ENCODE measurements around the gene GNG10. TPM values are rescaled to one million over a fixed set of nuclear protein-coding genes. Genes with fewer than 3 reads are reported as not detected.

The GNG10 gene
- total RNA-seq (2022; extraction: Qiagen RNA extraction), result 65.3 to 70.9 TPM (median 67.7 TPM) in 5 replicates

DNA sequence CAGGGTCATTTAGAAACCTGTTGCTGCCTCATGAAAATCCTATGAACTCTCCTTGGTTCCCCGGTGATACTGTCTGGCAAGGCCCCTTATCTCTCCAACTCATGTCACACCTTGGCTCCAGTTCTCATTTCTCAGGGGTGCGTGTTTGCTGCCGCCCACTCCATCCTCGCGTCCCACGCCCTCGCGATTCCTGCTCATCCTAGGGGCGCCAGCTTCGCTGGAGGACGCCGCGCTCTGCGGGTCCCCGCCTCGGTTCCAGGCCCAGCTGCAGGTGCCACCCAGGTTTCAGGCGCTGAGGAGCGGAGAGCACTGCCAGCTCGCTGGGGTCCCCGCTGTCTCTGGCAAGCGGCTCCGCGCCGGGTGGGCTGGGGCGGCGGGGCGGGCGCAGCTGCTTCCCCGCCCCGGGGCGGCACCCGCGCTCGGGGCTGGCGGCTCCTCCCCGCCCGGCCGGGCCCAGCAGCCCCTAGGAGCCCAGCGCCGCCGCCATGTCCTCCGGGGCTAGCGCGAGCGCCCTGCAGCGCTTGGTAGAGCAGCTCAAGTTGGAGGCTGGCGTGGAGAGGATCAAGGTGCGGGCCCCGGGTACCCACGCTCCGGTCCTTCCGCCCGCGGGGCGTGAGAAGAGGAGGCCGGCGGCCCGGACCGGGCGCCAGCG lies at the start of gene GNG10:
TSS of gene GNG10 (plus strand) at position 456 of the 652 bp plus-strand sequence. CDS start at position 486, 30 bp downstream.

DNA sequence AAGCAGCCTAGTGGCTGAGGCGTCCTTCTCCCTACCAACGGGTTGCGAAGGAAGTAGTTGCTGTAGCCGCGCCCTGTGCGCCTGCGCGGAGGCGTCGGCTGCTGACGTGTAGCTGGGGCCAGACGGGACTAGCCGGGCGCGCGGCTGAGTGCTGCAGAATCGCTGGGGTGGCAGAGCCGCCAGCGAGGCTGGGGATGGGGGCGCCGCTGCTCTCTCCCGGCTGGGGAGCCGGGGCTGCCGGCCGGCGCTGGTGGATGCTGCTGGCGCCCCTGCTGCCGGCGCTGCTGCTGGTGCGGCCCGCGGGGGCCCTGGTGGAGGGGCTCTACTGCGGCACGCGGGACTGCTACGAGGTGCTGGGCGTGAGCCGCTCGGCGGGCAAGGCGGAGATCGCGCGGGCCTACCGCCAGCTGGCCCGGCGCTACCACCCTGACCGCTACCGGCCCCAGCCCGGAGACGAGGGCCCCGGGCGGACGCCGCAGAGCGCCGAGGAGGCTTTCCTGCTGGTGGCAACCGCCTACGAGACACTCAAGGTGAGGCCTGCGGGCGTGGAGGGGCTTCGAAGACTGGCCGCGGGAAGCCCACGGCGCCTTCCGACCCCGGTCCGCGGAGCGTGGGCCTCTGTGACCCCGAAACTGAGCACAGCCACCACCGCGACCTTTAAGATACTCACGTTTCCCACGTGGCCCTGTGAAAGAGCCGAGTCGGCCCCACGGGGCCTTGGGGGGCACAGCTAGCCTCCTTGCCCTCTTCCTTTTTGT lies 30.0 kb upstream of the GNG10 start, which contains the start of gene DNAJC25:
TSS of gene DNAJC25 (plus strand) at position 121 of the 758 bp plus-strand sequence. CDS start at position 195, 74 bp downstream.

Other genes with a start within 250 kb of the GNG10 start
- gene ECPAS, start 177.2 kb upstream of the GNG10 start, total RNA-seq (2022; extraction: Qiagen RNA extraction), result 34.9 to 51.1 TPM (median 36.3 TPM) in 5 replicates
- 0.31 to 1.1 TPM (median 0.49 TPM) in 5 replicates for gene ZNF483, start 136.4 kb upstream of the GNG10 start, total RNA-seq (2022; extraction: Qiagen RNA extraction)
- 287 to 342 TPM (median 309 TPM) in 5 replicates for gene PTGR1, start 62.0 kb upstream of the GNG10 start, total RNA-seq (2022; extraction: Qiagen RNA extraction)
- gene DNAJC25, start 30.3 kb upstream of the GNG10 start, total RNA-seq (2022; extraction: Qiagen RNA extraction), result 10.1 to 11.0 TPM (median 10.5 TPM) in 5 replicates
- gene SHOC1, start 133.3 kb downstream of the GNG10 start, total RNA-seq (2022; extraction: Qiagen RNA extraction), result not detected in 5 replicates
- 23.8 to 28.1 TPM (median 24.5 TPM) in 5 replicates for gene UGCG, start 235.2 kb downstream of the GNG10 start, total RNA-seq (2022; extraction: Qiagen RNA extraction)

All from A549 treated with AZD2906 at 1 μM for 4 hours (cell line).